ENCODE measurements around the gene RGMA. TPM values are rescaled to one million over a fixed set of nuclear protein-coding genes. Genes with fewer than 3 reads are reported as not detected.
"Not testable (repeated sequence)": the region's sequence is repeated elsewhere in the genome, so short reads cannot be mapped to it uniquely, and the experiment has no call there.

The RGMA gene
- total RNA-seq, 1 experiment from 2014 or later = 3.3 TPM

DNA sequence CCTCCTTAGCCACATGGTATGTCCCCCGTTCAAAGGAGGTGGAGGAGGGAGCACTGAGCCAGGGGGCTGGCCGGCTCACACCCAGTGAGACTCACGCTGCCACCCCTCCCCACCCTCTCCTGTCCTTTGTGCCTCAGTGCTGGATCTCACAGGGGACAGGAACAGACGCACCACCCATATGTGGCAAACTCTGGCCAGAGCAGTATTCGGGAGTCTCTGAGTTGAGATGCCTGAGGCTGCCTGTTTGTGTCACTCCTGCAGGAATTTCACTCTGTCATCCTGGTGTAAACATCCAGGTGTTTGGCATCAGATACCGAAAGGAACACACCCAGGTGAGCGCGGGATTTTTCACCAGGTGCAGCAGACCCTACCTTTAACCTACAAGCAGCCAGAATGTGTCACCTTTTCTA, 25.7 kb downstream of the RGMA start:
- Histone ChIP-seq H3K36me3 (ENCODE audit: low read depth) (no peaks in the 10 kb centered on the region), H3K79me2 (ENCODE audit: low read depth) (no peaks in the 10 kb centered on the region), H3K9me2 (ENCODE audit: insufficient read depth) (no peaks in the 10 kb centered on the region), H3K4me1 (replicated peaks; ENCODE audit: insufficient read depth) (peaks cover 48% of the 10 kb centered on the region), H3K4me3 (no peak overlapping the region), H3K27ac (peak overlapping the region; percentile 95), H3F3A (ENCODE audit: insufficient read depth, low read depth) (peaks cover 18% of the 10 kb centered on the region), H3K4me2 (peak overlapping the region; percentile 74), H2AFZ (no peak overlapping the region), H3K27me3 (ENCODE audit: insufficient read depth, low read depth) (no peaks in the 10 kb centered on the region), H4K20me1 (ENCODE audit: insufficient read depth) (no peaks in the 10 kb centered on the region), H3K9me3 (ENCODE audit: insufficient read depth, low read depth) (no peaks in the 10 kb centered on the region)
- TF ChIP-seq, protein P1, sequence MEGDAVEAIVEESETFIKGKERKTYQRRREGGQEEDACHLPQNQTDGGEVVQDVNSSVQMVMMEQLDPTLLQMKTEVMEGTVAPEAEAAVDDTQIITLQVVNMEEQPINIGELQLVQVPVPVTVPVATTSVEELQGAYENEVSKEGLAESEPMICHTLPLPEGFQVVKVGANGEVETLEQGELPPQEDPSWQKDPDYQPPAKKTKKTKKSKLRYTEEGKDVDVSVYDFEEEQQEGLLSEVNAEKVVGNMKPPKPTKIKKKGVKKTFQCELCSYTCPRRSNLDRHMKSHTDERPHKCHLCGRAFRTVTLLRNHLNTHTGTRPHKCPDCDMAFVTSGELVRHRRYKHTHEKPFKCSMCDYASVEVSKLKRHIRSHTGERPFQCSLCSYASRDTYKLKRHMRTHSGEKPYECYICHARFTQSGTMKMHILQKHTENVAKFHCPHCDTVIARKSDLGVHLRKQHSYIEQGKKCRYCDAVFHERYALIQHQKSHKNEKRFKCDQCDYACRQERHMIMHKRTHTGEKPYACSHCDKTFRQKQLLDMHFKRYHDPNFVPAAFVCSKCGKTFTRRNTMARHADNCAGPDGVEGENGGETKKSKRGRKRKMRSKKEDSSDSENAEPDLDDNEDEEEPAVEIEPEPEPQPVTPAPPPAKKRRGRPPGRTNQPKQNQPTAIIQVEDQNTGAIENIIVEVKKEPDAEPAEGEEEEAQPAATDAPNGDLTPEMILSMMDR (conservative IDR thresholded peaks at IDR 0.05) = no peak
- no peak for TF ChIP-seq EZH2 (IDR thresholded peaks at IDR 0.05; ENCODE audit: low read depth)
- intact Hi-C loops (cut with micrococcal nuclease; ENCODE audit: unreplicated experiment) = no loop called here
- no TSS peak for BruUV-seq (replicated peaks)
- ChIA-PET CTCF (no interaction called here), POLR2A (ENCODE audit: unreplicated experiment) (interaction anchor here (0.5 to 0.7 kb wide), 3 partner anchors 60 to 259 kb away, joined by 3 read pairs; no protein-coding TSS in a partner anchor)
- peak; percentile 80 to 94 for DNase-seq

DNA sequence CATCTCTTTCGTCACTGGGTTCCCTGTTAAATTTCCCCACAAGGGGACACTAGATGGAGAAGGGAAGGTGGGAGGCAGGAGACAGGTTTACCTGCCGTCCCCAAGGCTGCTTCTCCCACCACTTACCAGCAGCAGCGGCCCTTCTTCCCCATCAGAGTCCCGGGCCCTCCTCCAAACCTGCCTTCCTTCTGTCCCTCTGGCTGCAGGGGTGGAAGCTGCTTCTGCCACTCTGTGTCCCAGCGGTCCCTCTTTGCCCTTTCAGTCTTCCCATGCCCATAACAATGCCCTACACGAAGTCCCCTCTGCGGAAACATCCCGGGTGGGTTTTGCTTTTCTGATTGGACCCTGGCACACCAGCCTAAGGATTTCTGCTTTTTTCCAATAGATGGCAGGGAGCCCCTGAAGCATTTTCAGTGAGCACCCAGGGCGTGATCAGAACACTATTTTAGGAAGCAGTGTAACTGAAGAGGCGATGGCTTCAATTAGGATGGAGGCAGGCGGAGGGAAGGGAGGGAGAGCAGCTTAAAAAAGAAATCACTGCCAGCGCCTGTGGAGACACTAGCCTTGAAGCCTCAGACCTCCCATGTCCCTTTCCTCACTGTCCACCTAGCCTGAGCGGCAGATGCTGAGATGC, 26.3 kb downstream of the RGMA start:
- DNase-seq; intact Hi-C loops (cut with micrococcal nuclease; ENCODE audit: unreplicated experiment); H3K36me3 ChIP-seq (ENCODE audit: low read depth); POLR2A ChIA-PET (ENCODE audit: unreplicated experiment); H3K9me2 ChIP-seq (ENCODE audit: insufficient read depth); CTCF ChIA-PET; H2AFZ ChIP-seq; H3K79me2 ChIP-seq (ENCODE audit: low read depth); H4K20me1 ChIP-seq (ENCODE audit: insufficient read depth); H3K9me3 ChIP-seq (ENCODE audit: insufficient read depth, low read depth); H3K27me3 ChIP-seq (ENCODE audit: insufficient read depth, low read depth); H3K4me3 ChIP-seq: not testable (repeated sequence)
- Histone ChIP-seq H3K27ac (peak overlapping the region; percentile 95), H3F3A (ENCODE audit: insufficient read depth, low read depth) (peaks cover 18% of the 10 kb centered on the region), H3K4me2 (peak overlapping the region; percentile 74), H3K4me1 (replicated peaks; ENCODE audit: insufficient read depth) (peaks cover 48% of the 10 kb centered on the region)
- TSS peak; percentile 62 for BruUV-seq (replicated peaks)

DNA sequence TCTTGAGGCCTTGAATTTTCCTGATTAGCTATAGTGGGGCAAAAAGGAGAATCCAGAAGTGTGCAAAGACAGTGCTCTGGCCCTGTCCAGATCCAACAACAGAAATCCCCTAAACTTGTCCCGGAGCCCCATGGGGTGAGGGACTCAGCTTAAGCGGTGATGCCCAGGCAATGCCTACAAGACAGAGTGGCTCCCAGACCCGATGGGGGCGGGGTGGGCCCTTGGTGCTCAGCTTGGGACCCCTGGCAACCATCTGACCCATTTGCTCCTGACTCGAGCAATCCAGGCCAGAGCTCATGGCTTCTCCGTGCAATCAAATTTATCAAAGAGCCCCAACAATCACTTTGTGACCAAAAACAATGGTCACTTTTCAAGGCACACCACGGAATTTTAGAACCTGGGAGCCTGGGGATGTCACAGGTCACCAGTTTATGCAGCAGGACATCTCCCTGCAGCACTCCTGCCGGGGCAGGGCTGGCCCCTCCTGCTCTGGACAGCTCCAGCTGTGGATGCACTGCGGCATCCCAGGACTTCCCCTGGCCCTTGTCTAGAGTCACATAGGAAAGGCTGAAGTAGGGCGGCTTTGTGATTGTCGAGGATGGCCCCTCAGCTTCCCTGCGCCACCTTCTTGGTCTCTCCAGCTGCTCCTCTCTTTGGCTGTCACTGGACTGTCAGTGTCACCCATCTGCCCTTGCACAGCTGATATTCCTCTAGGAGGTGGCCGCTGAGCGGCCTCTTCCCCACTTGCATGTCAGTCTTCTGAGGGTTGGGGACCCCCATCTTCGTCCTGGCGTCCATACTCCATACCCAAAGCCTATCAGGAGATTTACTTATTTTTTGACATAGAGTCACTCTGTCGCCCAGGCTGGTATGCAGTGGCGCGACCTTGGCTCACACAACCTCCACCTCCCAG, 28.4 kb downstream of the RGMA start:
- Histone ChIP-seq H3K4me1 (replicated peaks; ENCODE audit: insufficient read depth) (peaks cover 37% of the 10 kb centered on the region), H3F3A (ENCODE audit: insufficient read depth, low read depth) (peaks cover 13% of the 10 kb centered on the region), H3K9me2 (ENCODE audit: insufficient read depth) (no peaks in the 10 kb centered on the region), H3K36me3 (ENCODE audit: low read depth) (no peaks in the 10 kb centered on the region), H4K20me1 (ENCODE audit: insufficient read depth) (no peaks in the 10 kb centered on the region), H3K79me2 (ENCODE audit: low read depth) (no peaks in the 10 kb centered on the region), H3K9me3 (ENCODE audit: insufficient read depth, low read depth) (no peaks in the 10 kb centered on the region), H2AFZ (no peak overlapping the region), H3K27me3 (ENCODE audit: insufficient read depth, low read depth) (no peaks in the 10 kb centered on the region), H3K27ac (no peak overlapping the region), H3K4me2 (peak overlapping the region; percentile 85; the same call in 1 of the 2 replicates), H3K4me3 (no peak overlapping the region)
- CTCF ChIA-PET = no interaction called here
- intact Hi-C loops (cut with micrococcal nuclease; ENCODE audit: unreplicated experiment) = no loop called here
- BruUV-seq (replicated peaks) = no TSS peak
- POLR2A ChIA-PET (ENCODE audit: unreplicated experiment) = interaction anchor here (0.6 kb wide), 2 partner anchors 15 to 249 kb away, joined by 4 to 5 read pairs; no protein-coding TSS in a partner anchor
- no peak for TF ChIP-seq EZH2 (IDR thresholded peaks at IDR 0.05; ENCODE audit: low read depth)
- TF ChIP-seq, protein P1 (conservative IDR thresholded peaks at IDR 0.05) = no peak
- no peak for DNase-seq

All from PC-9 (cell line).